ENCODE measurements around the gene RNF20.

DNA sequence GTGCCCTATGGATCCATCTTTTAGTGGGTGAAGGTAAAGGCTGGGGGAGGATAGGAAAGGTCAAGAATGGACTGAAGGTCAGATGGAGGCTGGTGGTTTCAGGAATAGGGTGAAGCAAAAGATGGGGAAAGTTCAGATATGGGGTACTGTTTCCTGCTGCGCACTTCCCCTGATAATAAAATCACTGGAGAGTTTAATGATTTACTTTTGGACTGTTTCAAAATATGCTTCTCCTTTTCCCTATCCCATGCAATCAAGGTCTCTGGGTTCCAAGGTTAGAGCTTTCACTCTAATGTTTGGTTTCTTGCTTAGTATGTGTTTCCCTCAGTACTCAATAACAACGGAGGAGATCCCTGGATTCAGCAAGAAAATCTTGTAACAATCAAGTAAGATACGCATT lies 71.9 kb downstream of the RNF20 start:
- no peak for TF ChIP-seq POLR2A (IDR thresholded peaks at IDR 0.05)
- no peak for TF ChIP-seq CTCF (IDR thresholded peaks at IDR 0.05)
- no peak for TF ChIP-seq POLR2AphosphoS5 (IDR thresholded peaks at IDR 0.05)
